ENCODE results near the gene PSMB4. TPM values are rescaled to one million over a fixed set of nuclear protein-coding genes. Genes with fewer than 3 reads are reported as not detected.

Gene PSMB4
- total RNA-seq, 1 experiment from 2014 or later, result 413 TPM

GRCh38 chr1:151356696-151357095, 42.7 kb upstream of the PSMB4 start:
- Histone ChIP-seq H2BK15ac (ENCODE audit: low read depth, low read length) (no peak overlapping the region), H2BK120ac (ENCODE audit: low read depth, low read length, poor library complexity, severe bottlenecking) (no peak overlapping the region), H3K23ac (ENCODE audit: insufficient read length, low read depth, low read length) (no peak overlapping the region), H2BK5ac (ENCODE audit: insufficient read length, low read length) (no peak overlapping the region), H4K20me1 (ENCODE audit: control insufficient read depth, insufficient read depth, insufficient read length) (no peaks in the 10 kb centered on the region), H3K18ac (ENCODE audit: insufficient read length, low read depth, low read length) (no peak overlapping the region), H2BK12ac (ENCODE audit: insufficient read length, low read depth, low read length) (no peak overlapping the region), H4K91ac (ENCODE audit: insufficient read length, low read depth, low read length) (no peak overlapping the region), H4K5ac (ENCODE audit: insufficient read length, low read depth, low read length) (no peak overlapping the region), H3K9me3 (ENCODE audit: control insufficient read depth, low read depth, low read length) (no peaks in the 10 kb centered on the region), H3K56ac (ENCODE audit: insufficient read length, low read depth, low read length) (no peak overlapping the region), H4K8ac (replicated peaks; ENCODE audit: insufficient read length, low read depth, low read length) (no peak overlapping the region), H3K14ac (ENCODE audit: insufficient read depth, low read length) (no peak overlapping the region), H3K4me2 (ENCODE audit: insufficient read depth, insufficient read length, low read length) (no peak overlapping the region), H2AFZ (ENCODE audit: low read length) (no peak overlapping the region), H3K23me2 (ENCODE audit: insufficient read length, low read depth, low read length, poor library complexity, severe bottlenecking) (no peaks in the 10 kb centered on the region), H3K27me3 (ENCODE audit: insufficient read depth, low read length) (no peaks in the 10 kb centered on the region), H2AK5ac (ENCODE audit: insufficient read length, low read length) (no peak overlapping the region), H3T11ph (ENCODE audit: low read length) (no peak overlapping the region), H3K9ac (ENCODE audit: extremely low read depth, insufficient read length, low read length) (no peak overlapping the region), H2BK20ac (ENCODE audit: low read depth, low read length, poor library complexity, severe bottlenecking) (no peak overlapping the region), H3K79me2 (ENCODE audit: insufficient read depth, low read length) (no peaks in the 10 kb centered on the region), H3K27ac (ENCODE audit: insufficient read length, low read depth, low read length) (no peak overlapping the region), H3K79me1 (ENCODE audit: insufficient read depth, low read depth, low read length, poor library complexity, severe bottlenecking) (no peaks in the 10 kb centered on the region), H3K4ac (ENCODE audit: low read depth, low read length) (no peak overlapping the region), H3K4me1 (ENCODE audit: insufficient read depth, low read length) (no peaks in the 10 kb centered on the region)
- H3K27ac Mint-ChIP-seq, result no peak overlapping the region
- no peak for TF ChIP-seq CTCF (conservative IDR thresholded peaks at IDR 0.05)
- DNase-seq, result no peak
- peaks cover 16 to 19% of the 10 kb centered on the region in 2 experiments for H3K9me3 Mint-ChIP-seq
- no peak overlapping the region for H3K4me3 Mint-ChIP-seq
- peaks cover 9 to 12% (median 10%) of the 10 kb centered on the region in 3 experiments for H3K36me3 Mint-ChIP-seq (ENCODE audit: insufficient read depth in 1 of 3, low read depth in 3 of 3)
- no CpG with 5 or more reads among the region's 2 CpGs for WGBS (ENCODE audit: extremely low coverage, insufficient read length, low lambda C conversion rate)
- no peaks in the 10 kb centered on the region; a peak in 1 of 4 replicates for H3K4me1 Mint-ChIP-seq
- H3K27me3 Mint-ChIP-seq (ENCODE audit: low read depth), result no peaks in the 10 kb centered on the region
